MV-4-11 (cell line): ENCODE measurements around the gene AMMECR1.
A peak's percentile ranks its signal among the peaks of the same experiment; 100 is the strongest.
"Not testable (repeated sequence)": the region's sequence is repeated elsewhere in the genome, so short reads cannot be mapped to it uniquely, and the experiment has no call there.

ENCODE experiments used
- DNase-seq: peaks from one replicate; lab custom pipeline; 2025; lab: John Stamatoyannopoulos, UW

Gene AMMECR1

DNA sequence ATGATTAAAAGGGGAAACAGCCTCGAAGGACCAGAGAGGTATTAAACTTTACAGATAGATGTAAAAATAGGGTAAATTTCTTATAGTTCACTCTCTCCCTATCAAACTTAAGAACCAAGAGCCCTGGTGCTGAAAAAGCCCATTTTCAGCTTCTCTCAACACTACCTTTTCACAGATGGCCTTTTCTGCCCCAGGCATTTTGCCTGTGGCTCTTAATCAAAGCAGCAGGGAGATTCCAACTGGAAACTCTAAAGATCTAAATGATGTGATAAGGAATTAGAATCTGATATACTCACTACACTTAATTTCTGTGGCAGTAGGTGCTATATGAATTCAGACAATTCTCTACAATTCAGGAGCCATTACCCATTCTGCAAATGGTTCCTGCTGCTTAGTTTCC lies 60.0 kb downstream of the AMMECR1 start:
- DNase-seq = no peak

GRCh38 chrX:110252711-110253110 lies 65.2 kb downstream of the AMMECR1 start:
- no peak for DNase-seq

GRCh38 chrX:110251961-110252360 lies 65.9 kb downstream of the AMMECR1 start:
- no peak for DNase-seq

- no peak for DNase-seq
Measured at GRCh38 chrX:110251526-110251925, 66.4 kb downstream of the AMMECR1 start.

GRCh38 chrX:110250847-110251246 lies 67.0 kb downstream of the AMMECR1 start:
- no peak for DNase-seq

GRCh38 chrX:110248578-110248977 lies 69.3 kb downstream of the AMMECR1 start:
- no peak for DNase-seq

GRCh38 chrX:110245011-110245410 lies 72.9 kb downstream of the AMMECR1 start:
- no peak for DNase-seq

DNA sequence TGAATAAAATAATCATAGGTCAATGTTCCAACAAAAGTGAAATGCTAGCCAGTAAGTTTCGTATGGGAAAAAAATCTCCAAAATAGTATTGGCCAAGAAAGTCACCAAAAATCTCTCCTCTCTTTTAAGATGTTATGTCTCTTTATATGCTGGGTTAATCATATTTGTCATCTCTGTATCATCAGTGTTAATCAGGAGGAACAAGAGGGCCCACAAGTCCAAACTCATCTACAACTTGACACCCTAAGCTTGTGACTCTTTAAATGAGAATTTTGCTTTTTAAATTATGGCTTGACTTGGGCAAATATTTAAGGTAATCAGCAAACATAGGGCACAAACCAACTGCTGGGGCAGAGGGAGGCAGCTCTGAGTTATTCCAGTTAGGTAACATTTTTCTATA lies 75.5 kb downstream of the AMMECR1 start:
- DNase-seq = no peak

DNA sequence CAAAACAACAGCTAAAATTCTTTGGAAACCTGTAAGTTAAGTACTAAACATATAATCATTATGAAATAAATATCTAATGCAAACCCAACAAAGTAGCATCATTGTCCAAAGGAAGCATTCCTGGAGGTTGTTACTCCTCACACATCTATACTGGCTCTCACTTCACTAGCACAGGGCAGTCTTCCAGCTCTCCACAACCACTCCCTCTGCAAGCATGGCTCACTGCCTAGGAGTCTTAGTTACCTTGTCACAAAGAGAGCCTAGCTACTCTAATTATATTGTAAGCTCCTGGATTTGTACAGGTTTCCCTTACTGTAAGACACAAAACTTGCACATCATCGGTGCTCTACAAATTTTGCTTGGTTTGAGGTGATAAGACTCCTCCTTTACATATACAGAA lies 76.1 kb downstream of the AMMECR1 start:
- no peak for DNase-seq

GRCh38 chrX:110238259-110238658 lies 79.6 kb downstream of the AMMECR1 start:
- DNase-seq = not testable (repeated sequence)

DNA sequence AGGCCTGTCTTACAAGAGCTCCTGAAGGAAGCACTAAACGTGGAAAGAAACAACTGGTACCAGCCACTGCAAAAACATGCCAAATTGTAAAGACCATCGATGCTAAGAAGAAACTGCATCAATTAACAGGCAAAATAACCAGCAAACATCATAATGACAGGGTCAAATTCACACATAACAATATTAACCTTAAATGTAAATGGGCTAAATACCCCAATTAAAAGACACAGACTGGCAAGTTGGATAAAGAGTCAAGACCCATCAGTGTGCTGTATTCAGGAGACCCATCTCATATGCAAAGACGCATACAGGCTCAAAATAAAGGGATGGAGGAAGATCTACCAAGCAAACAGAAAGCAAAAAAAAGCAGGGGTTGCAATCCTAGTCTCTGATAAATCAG lies 86.4 kb downstream of the AMMECR1 start:
- not testable (repeated sequence) for DNase-seq

GRCh38 chrX:110229497-110230111 lies 88.3 kb downstream of the AMMECR1 start:
- not testable (repeated sequence) for DNase-seq

GRCh38 chrX:110228453-110228852 lies 89.4 kb downstream of the AMMECR1 start:
- no peak for DNase-seq

DNA sequence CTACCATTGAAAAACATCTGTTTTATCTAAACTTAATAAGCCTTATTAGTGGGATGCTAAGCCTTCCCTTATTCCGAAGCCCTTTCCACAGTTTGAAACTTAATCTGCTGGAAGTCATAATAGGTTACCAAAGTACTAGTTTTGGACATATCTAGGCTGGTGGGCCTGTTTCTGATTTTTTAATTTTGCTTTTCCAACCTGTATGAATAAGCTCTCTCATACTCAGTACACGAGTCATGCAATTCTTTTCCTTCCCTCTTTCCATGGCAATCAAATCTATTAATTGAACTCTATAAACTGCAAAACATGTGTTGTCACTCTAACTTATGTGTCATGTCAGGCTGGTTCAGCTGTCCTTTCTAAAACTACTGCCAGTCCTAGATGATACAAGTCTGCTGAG lies 91.0 kb downstream of the AMMECR1 start:
- no peak for DNase-seq

DNA sequence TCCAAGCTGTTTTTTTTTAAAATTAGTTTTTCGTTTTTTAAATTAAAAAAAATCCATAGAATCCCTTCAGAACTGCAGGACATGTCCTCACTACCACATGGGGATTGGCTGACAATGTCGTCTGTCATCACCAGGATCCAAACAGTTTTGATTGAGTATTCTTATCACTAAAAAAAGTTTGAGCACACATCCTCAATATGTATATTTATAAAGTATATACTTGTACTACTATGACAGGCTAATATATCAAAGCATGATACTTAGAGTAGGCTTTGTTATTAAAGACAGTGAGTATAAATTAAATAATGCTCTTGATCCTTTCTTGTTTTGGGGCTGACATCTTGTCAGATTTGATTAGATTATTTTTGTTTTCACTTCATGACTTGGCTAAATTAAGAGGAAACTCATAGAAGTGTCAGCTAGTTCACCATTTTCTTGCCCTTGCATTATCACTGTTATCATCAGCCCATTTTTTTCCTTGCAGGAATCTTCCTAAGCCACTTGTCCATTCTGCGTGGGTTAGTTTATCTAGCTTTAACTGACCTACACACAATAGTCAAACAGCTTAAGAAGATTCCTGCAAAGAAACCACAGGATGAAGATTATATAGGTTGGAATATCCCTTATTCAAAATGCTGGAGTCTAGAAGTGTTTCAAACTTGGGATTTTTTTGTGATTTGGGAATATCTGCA lies 92.8 kb downstream of the AMMECR1 start:
- no peak for DNase-seq

DNA sequence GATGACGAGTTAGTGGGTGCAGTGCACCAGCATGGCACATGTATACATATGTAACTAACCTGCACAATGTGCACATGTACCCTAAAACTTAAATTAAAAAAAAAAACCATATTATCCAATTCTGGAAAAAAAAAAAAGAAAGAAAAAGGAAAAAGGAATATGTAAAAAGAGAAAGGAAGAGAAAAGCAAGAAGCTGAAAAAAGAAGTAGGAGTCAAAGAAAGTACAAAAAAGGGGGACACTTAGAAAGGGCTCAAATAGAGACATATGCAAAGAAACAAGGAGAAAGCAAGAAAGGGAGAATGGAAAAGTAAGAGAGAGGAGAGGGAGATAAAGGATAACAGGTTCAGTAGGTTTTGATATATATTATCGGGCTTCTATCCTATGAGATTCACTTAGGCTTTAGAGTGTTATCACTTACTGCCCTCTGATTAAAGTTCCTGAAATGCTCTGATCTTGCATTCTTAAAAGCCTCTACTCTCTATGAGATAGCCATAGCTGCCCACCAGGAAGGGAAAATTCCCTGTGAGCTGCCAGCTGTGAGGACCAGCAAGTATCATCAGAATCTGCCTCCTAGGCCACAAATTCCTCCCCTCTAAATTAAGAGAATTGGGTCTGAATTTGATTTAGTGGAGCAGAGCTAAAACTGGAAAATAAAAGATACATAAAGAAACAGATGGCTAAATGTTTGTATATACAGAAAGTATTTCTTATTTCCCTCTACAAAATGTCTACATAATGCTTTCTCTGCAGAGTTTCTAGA lies 95.2 kb downstream of the AMMECR1 start:
- no peak for DNase-seq

DNA sequence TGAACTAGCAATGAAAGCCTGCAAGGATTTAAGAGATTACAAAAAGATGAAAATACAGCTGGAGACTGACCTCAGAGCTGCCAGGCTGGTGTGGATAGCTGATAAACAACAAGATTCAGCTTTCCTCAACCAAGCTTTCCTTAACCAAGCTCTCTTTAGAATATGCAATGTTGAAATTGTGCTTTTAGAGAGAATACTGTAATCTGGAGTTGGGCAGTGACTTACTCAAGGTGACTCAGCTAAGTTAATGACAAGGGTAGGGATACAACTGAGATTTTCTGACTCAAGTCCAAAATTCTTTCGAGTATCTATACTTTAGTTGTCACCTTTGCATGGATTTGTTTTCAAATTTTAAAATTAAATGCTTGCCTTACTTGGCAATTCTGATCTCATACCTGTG lies 98.0 kb downstream of the AMMECR1 start:
- no peak for DNase-seq

GRCh38 chrX:110218591-110218990 lies 99.3 kb downstream of the AMMECR1 start:
- peak; percentile 20 for DNase-seq

GRCh38 chrX:110216027-110216426 lies 101.9 kb downstream of the AMMECR1 start:
- DNase-seq = no peak

- no peak for DNase-seq
Measured at GRCh38 chrX:110215411-110215810, 102.5 kb downstream of the AMMECR1 start.

GRCh38 chrX:110214684-110215083 lies 103.2 kb downstream of the AMMECR1 start:
- no peak for DNase-seq

DNA sequence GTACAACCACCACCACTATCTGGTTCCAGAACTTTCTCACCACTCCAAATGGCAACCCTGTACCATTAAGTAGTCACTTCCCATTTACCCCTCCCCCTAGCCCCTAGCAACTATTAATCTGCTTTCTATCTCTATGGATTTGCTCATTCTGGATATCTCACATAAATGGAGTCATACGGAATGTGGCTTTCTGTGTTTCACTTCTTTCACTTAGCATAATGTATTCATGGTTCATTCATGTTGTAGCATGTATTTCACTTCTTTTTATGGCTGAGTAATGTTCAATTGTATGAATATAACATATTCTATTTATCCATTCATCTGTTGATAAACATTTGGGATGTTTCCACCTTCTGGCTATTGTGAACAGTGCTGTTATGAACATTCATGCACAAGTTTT lies 104.7 kb downstream of the AMMECR1 start:
- DNase-seq = no peak

- DNase-seq = no peak
Measured at GRCh38 chrX:110212299-110212698, 105.6 kb downstream of the AMMECR1 start.
